GM23338 (cell line): ENCODE measurements around the gene RADIL. TPM values are rescaled to one million over a fixed set of nuclear protein-coding genes. Genes with fewer than 3 reads are reported as not detected.

Source experiments
- ATAC-seq: fragments of 200-7000 bp; cut with Tn5 transposase; 3 replicates; pipeline ENCODE4 v1.9.1; 2020
- DNase-seq: peaks from one replicate; pipeline ENCODE4 v3.0.0-alpha.2; 2015; ENCODE audit warnings: low spot score
- H2AFZ ChIP-seq: fragments of 200-600 bp; sonication (generic); 2 replicates; pipeline ENCODE4 v1.8.0; 2016; ENCODE audit warnings: antibody characterized with exemption, mild to moderate bottlenecking, moderate library complexity
- H3F3A ChIP-seq: fragments of 200-600 bp; sonication (generic); replicated peaks from 2 replicates; pipeline ENCODE4 v1.8.0; 2017; ENCODE audit warnings: antibody characterized with exemption, mixed run types, low read depth
- H3K27ac ChIP-seq: fragments of 200-600 bp; sonication (generic); 2 replicates; pipeline ENCODE4 v1.6.1; 2016; ENCODE audit warnings: low read depth
- H3K27me3 ChIP-seq: fragments of 200-600 bp; sonication (generic); 2 replicates; pipeline ENCODE4 v1.8.0; 2016; ENCODE audit warnings: mild to moderate bottlenecking, mixed run types, moderate library complexity; ENCODE audit not compliant: insufficient read depth
- H3K36me3 ChIP-seq: fragments of 200-600 bp; sonication (generic); 2 replicates; pipeline ENCODE4 v1.8.0; 2016; ENCODE audit warnings: mild to moderate bottlenecking; ENCODE audit not compliant: insufficient read depth
- H3K4me1 ChIP-seq: fragments of 200-600 bp; sonication (generic); 2 replicates; pipeline ENCODE4 v1.8.0; 2016; ENCODE audit warnings: mild to moderate bottlenecking, moderate library complexity; ENCODE audit not compliant: insufficient read depth
- H3K4me2 ChIP-seq: fragments of 200-600 bp; sonication (generic); 2 replicates; pipeline ENCODE4 v1.7.1; 2017; ENCODE audit warnings: mixed run types
- H3K4me3 ChIP-seq: fragments of 200-600 bp; sonication (generic); 2 replicates; pipeline ENCODE4 v1.6.1; 2016; ENCODE audit warnings: mixed run types
- H3K79me2 ChIP-seq: fragments of 200-600 bp; sonication (generic); replicated peaks from 2 replicates; pipeline ENCODE4 v1.8.0; 2017; ENCODE audit warnings: mild to moderate bottlenecking; ENCODE audit not compliant: insufficient read depth
- H3K9me2 ChIP-seq: fragments of 200-600 bp; sonication (generic); 2 replicates; pipeline ENCODE4 v1.8.0; 2017; ENCODE audit not compliant: insufficient read depth
- H4K20me1 ChIP-seq: fragments of 200-600 bp; sonication (generic); replicated peaks from 2 replicates; pipeline ENCODE4 v1.8.0; 2017; ENCODE audit warnings: mild to moderate bottlenecking; ENCODE audit not compliant: insufficient read depth
- H3K27ac Mint-ChIP-seq: 2 replicates; pipeline ENCODE4 v1.8.0; 2020; ENCODE audit warnings: inconsistent platforms, mild to moderate bottlenecking, moderate library complexity, mixed read lengths
- H3K27me3 Mint-ChIP-seq: 3 replicates; pipeline ENCODE4 v1.8.0; 2022; ENCODE audit warnings: low read depth, mild to moderate bottlenecking, moderate library complexity, mixed read lengths, inconsistent platforms; ENCODE audit not compliant: insufficient read depth, poor library complexity
- H3K36me3 Mint-ChIP-seq: 3 replicates; pipeline ENCODE4 v1.8.0; 2021; ENCODE audit warnings: low read depth, mild to moderate bottlenecking, inconsistent platforms, moderate library complexity, mixed read lengths
- H3K4me1 Mint-ChIP-seq: 3 replicates; pipeline ENCODE4 v1.8.0; 2020; ENCODE audit warnings: mild to moderate bottlenecking, inconsistent platforms, mixed read lengths
- H3K4me3 Mint-ChIP-seq: 3 replicates; pipeline ENCODE4 v1.8.0; 2021; ENCODE audit warnings: moderate library complexity, mild to moderate bottlenecking, inconsistent platforms, mixed read lengths
- H3K9me3 Mint-ChIP-seq: 3 replicates; pipeline ENCODE4 v1.8.0; 2020; ENCODE audit warnings: moderate library complexity, mild to moderate bottlenecking, inconsistent platforms, mixed read lengths
- CREB1 ChIP-seq: fragments of 250-450 bp; sonication (Bioruptor Pico); IDR thresholded peaks from 2 replicates; pipeline ENCODE4 v1.5.0; 2020; ENCODE audit warnings: low read depth, mild to moderate bottlenecking, moderate library complexity
- ETS1 ChIP-seq: IDR thresholded peaks from 2 replicates; pipeline ENCODE4 v1.6.1; 2016; ENCODE audit warnings: antibody characterized with exemption
- EZH2phosphoT487 ChIP-seq: fragments of 200-600 bp; sonication (generic); IDR thresholded peaks from one replicate; pipeline ENCODE4 v1.8.1; 2018; ENCODE audit warnings: antibody characterized with exemption; ENCODE audit not compliant: unreplicated experiment
- JUNB ChIP-seq: IDR thresholded peaks from one replicate; pipeline ENCODE4 v1.6.1; 2016; ENCODE audit warnings: antibody characterized with exemption; ENCODE audit not compliant: unreplicated experiment
- NANOG ChIP-seq: IDR thresholded peaks from 2 replicates; pipeline ENCODE4 v1.6.1; 2016; ENCODE audit warnings: antibody characterized with exemption, borderline replicate concordance
- POLR2AphosphoS5 ChIP-seq: IDR thresholded peaks from 2 replicates; pipeline ENCODE4 v1.6.1; 2016; ENCODE audit warnings: antibody characterized with exemption, low read depth
- STAT1 ChIP-seq: IDR thresholded peaks from one replicate; pipeline ENCODE4 v1.6.1; 2016; ENCODE audit warnings: antibody characterized with exemption; ENCODE audit not compliant: unreplicated experiment
- ZNF114 ChIP-seq: fragments of 250-450 bp; sonication (Bioruptor Pico); IDR thresholded peaks from 2 replicates; pipeline ENCODE4 v1.5.0; 2020; ENCODE audit warnings: mild to moderate bottlenecking, moderate library complexity
- ZNF331 ChIP-seq: fragments of 250-450 bp; sonication (Bioruptor Pico); IDR thresholded peaks from 2 replicates; pipeline ENCODE4 v1.5.0; 2020; ENCODE audit warnings: low read depth, mild to moderate bottlenecking, moderate library complexity
- polyA plus RNA-seq: library from polyadenylated mRNA; unstranded; fragments of >200 nt; fragmentation: Nextera tagmentation; extraction: Ambion mirVana; gene quantifications from 2 replicates; pipeline ENCODE4 v1.2.1, GENCODE V29; 2016
- total RNA-seq: library from RNA; depleted of rRNA; stranded (reverse); fragments of >200 nt; shearing (Covaris generic); gene quantifications from 2 replicates; pipeline ENCODE4 v1.2.3, GENCODE V29; 2014
- TF ChIP-seq, protein P1 (sequence below), 2 experiments: fragments of 200-600 bp in 1 of 2; sonication (generic) in 1 of 2; conservative IDR thresholded peaks; 2 replicates each; pipeline versions ENCODE4 v1.5.1 to v1.6.1; 2016 to 2017; ENCODE audit warnings: antibody characterized with exemption in 2 of 2, low read depth in 2 of 2, mild to moderate bottlenecking in 2 of 2, moderate library complexity in 1 of 2
- TF ChIP-seq, protein P2 (sequence below): IDR thresholded peaks from one replicate; pipeline ENCODE4 v1.6.1; 2018; ENCODE audit warnings: antibody characterized with exemption; ENCODE audit not compliant: unreplicated experiment

The RADIL gene
- total and polyA plus RNA-seq, 2 experiments from 2014 or later, result 4.3 to 9.8 TPM

GRCh38 chr7:4931943-4932342 lies 48.4 kb upstream of the RADIL start (continued):
- TF ChIP-seq ETS1, result no peak
- no peak for TF ChIP-seq ZNF114
- TF ChIP-seq EZH2phosphoT487, result no peak
- TF ChIP-seq, protein P1, sequence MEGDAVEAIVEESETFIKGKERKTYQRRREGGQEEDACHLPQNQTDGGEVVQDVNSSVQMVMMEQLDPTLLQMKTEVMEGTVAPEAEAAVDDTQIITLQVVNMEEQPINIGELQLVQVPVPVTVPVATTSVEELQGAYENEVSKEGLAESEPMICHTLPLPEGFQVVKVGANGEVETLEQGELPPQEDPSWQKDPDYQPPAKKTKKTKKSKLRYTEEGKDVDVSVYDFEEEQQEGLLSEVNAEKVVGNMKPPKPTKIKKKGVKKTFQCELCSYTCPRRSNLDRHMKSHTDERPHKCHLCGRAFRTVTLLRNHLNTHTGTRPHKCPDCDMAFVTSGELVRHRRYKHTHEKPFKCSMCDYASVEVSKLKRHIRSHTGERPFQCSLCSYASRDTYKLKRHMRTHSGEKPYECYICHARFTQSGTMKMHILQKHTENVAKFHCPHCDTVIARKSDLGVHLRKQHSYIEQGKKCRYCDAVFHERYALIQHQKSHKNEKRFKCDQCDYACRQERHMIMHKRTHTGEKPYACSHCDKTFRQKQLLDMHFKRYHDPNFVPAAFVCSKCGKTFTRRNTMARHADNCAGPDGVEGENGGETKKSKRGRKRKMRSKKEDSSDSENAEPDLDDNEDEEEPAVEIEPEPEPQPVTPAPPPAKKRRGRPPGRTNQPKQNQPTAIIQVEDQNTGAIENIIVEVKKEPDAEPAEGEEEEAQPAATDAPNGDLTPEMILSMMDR (conservative IDR thresholded peaks at IDR 0.05; ENCODE audit: low read depth in 2 of 2), result no peak
- TF ChIP-seq POLR2AphosphoS5, result no peak
- TF ChIP-seq, protein P2, sequence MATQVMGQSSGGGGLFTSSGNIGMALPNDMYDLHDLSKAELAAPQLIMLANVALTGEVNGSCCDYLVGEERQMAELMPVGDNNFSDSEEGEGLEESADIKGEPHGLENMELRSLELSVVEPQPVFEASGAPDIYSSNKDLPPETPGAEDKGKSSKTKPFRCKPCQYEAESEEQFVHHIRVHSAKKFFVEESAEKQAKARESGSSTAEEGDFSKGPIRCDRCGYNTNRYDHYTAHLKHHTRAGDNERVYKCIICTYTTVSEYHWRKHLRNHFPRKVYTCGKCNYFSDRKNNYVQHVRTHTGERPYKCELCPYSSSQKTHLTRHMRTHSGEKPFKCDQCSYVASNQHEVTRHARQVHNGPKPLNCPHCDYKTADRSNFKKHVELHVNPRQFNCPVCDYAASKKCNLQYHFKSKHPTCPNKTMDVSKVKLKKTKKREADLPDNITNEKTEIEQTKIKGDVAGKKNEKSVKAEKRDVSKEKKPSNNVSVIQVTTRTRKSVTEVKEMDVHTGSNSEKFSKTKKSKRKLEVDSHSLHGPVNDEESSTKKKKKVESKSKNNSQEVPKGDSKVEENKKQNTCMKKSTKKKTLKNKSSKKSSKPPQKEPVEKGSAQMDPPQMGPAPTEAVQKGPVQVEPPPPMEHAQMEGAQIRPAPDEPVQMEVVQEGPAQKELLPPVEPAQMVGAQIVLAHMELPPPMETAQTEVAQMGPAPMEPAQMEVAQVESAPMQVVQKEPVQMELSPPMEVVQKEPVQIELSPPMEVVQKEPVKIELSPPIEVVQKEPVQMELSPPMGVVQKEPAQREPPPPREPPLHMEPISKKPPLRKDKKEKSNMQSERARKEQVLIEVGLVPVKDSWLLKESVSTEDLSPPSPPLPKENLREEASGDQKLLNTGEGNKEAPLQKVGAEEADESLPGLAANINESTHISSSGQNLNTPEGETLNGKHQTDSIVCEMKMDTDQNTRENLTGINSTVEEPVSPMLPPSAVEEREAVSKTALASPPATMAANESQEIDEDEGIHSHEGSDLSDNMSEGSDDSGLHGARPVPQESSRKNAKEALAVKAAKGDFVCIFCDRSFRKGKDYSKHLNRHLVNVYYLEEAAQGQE, result no peak

DNA sequence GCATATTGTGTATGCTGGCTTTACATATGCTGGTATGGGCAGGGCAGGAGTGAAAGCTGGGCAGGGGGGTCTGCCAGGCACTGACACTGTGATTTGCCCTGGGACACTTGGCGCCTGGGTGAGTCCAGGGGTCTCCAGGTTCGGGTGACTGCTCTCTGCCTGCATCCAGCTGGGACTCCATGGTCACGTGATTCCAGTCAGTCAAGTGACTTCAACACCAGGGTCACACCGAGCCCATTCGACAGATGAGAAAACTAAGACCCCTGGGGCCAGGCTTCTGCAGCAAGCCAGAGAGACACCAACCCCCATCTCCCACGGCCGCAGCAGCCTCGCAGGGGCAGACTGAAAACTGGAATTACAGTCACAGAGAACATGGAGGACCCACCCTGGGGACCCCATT lies 45.5 kb upstream of the RADIL start:
- ATAC-seq, result no peak
- no peak overlapping the region for H3K27ac ChIP-seq
- TF ChIP-seq ZNF331 (no peak), JUNB (no peak), CREB1 (CRISPR knock-in tag) (no peak), ETS1 (no peak), STAT1 (no peak), NANOG (no peak)
- TF ChIP-seq, protein P1 (conservative IDR thresholded peaks at IDR 0.05; ENCODE audit: low read depth in 2 of 2), result no peak
- TF ChIP-seq, protein P2, result no peak

More for the DNA sequence above, 45.5 kb upstream of the RADIL start:
- Mint-ChIP-seq H3K27ac (no peak overlapping the region), H3K36me3 (no peaks in the 10 kb centered on the region), H3K4me3 (no peak overlapping the region), H3K27me3 (peaks cover 8% of the 10 kb centered on the region), H3K4me1 (no peaks in the 10 kb centered on the region), H3K9me3 (no peaks in the 10 kb centered on the region)
- Histone ChIP-seq H3K4me3 (no peak overlapping the region), H3F3A (no peaks in the 10 kb centered on the region), H3K4me1 (no peaks in the 10 kb centered on the region), H3K4me2 (no peak overlapping the region), H3K9me2 (no peaks in the 10 kb centered on the region), H3K79me2 (no peaks in the 10 kb centered on the region), H2AFZ (no peak overlapping the region), H3K27me3 (no peaks in the 10 kb centered on the region), H4K20me1 (no peaks in the 10 kb centered on the region), H3K36me3 (no peaks in the 10 kb centered on the region)
- no peak for DNase-seq
